HuH-7.5 (cell line): ENCODE measurements around the gene TRPM8.

ENCODE experiments used
- DNase-seq: peaks from one replicate; pipeline ENCODE4 v3.0.0; 2011; ENCODE audit warnings: low spot score

Gene TRPM8

GRCh38 chr2:233976087-233976486, 58.9 kb downstream of the TRPM8 start:
- DNase-seq, result no peak

GRCh38 chr2:233976690-233977294, 59.6 kb downstream of the TRPM8 start:
- DNase-seq, result peak; percentile 44

- DNase-seq, result peak; percentile 23
These were observed 60.2 kb downstream of the TRPM8 start for GRCh38 chr2:233977296-233977837.

- no peak for DNase-seq
These were observed 62.6 kb downstream of the TRPM8 start for GRCh38 chr2:233979748-233980147.

- no peak for DNase-seq
These were observed 63.9 kb downstream of the TRPM8 start for GRCh38 chr2:233980955-233981561.

GRCh38 chr2:233981574-233982420, 64.6 kb downstream of the TRPM8 start:
- peak; percentile 20 for DNase-seq

- no peak for DNase-seq
These were observed 65.4 kb downstream of the TRPM8 start for GRCh38 chr2:233982421-233983121.

- no peak for DNase-seq
These were observed 66.3 kb downstream of the TRPM8 start for GRCh38 chr2:233983445-233983844.

- no peak for DNase-seq
These were observed 71.4 kb downstream of the TRPM8 start for GRCh38 chr2:233988581-233988980.

GRCh38 chr2:233989221-233989858, 72.2 kb downstream of the TRPM8 start:
- no peak for DNase-seq

GRCh38 chr2:233990261-233990798, 73.2 kb downstream of the TRPM8 start:
- no peak for DNase-seq

- no peak for DNase-seq
These were observed 74.0 kb downstream of the TRPM8 start for GRCh38 chr2:233991196-233991595.

GRCh38 chr2:233992513-233993217, 75.5 kb downstream of the TRPM8 start:
- DNase-seq, result no peak

GRCh38 chr2:233993461-233993860, 76.3 kb downstream of the TRPM8 start:
- DNase-seq, result no peak

GRCh38 chr2:233994151-233994550, 77.0 kb downstream of the TRPM8 start:
- no peak for DNase-seq

- no peak for DNase-seq
These were observed 78.8 kb downstream of the TRPM8 start for GRCh38 chr2:233996000-233996399.

- no peak for DNase-seq
These were observed 79.3 kb downstream of the TRPM8 start for GRCh38 chr2:233996461-233996860.

- no peak for DNase-seq
These were observed 80.5 kb downstream of the TRPM8 start for GRCh38 chr2:233997707-233998106.

- no peak for DNase-seq
These were observed 82.0 kb downstream of the TRPM8 start for GRCh38 chr2:233999182-233999581.

GRCh38 chr2:234001380-234002160, 84.4 kb downstream of the TRPM8 start:
- no peak for DNase-seq
